Measurements from ENCODE around the gene ALOX15B. TPM values are rescaled to one million over a fixed set of nuclear protein-coding genes. Genes with fewer than 3 reads are reported as not detected.

The ALOX15B gene
- total RNA-seq, 2 experiments from 2014 or later: not detected

DNA sequence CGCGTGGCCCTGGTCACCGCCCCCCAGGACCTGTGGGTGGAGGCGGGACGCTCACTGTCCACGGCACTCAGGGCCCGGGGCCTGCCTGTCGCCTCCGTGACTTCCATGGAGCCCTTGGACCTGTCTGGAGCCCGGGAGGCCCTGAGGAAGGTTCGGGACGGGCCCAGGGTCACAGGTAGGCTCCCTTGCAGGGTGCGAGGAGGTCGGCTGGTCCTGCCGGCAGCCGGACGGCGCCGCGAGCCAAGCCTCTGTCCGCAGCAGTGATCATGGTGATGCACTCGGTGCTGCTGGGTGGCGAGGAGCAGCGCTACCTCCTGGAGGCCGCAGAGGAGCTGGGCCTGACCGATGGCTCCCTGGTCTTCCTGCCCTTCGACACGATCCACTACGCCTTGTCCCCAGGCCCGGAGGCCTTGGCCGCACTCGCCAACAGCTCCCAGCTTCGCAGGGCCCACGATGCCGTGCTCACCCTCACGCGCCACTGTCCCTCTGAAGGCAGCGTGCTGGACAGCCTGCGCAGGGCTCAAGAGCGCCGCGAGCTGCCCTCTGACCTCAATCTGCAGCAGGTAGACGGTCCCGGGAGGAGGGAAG lies 35.2 kb upstream of the ALOX15B start:
- intact Hi-C loops (cut with micrococcal nuclease): no loop called here
- Mint-ChIP-seq H3K27ac (no peak overlapping the region), H3K9me3 (no peaks in the 10 kb centered on the region), H3K4me1 (ENCODE audit: low read depth) (peaks cover 6% of the 10 kb centered on the region), H3K27me3 (peaks cover 29% of the 10 kb centered on the region), H3K4me3 (no peak overlapping the region), H3K36me3 (no peaks in the 10 kb centered on the region)
- CTCF ChIA-PET: interaction anchor here (0.9 to 2.5 kb wide), 2 partner anchors 13 to 54 kb away, joined by 3 to 8 read pairs; no protein-coding TSS in a partner anchor
- POLR2A ChIA-PET: no interaction called here
- DNase-seq: no peak

DNA sequence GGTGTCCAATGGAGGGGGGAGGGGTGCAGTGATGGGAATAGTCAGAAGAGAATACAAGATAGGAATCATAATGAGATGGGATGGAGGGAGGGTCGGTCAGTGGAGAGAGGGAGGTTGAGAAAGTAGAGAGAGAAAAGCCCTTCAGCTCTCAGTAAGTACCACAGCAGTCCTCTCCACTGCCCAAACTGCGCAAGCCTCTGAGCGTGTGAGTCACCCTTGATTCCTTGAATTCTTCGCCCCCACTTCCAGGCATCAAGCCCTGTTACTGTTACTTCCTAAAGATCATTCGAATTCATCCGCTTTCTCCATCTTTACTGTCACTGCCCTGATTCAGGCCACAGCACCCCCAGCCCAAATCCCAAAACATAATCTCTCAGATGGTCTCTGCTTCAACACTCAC lies 34.0 kb upstream of the ALOX15B start:
- no peak overlapping the region for H3K4me3 Mint-ChIP-seq
- no peak for DNase-seq
- no peaks in the 10 kb centered on the region for H3K36me3 Mint-ChIP-seq
- peaks cover 6% of the 10 kb centered on the region for H3K4me1 Mint-ChIP-seq (ENCODE audit: low read depth)
- H3K9me3 Mint-ChIP-seq: no peaks in the 10 kb centered on the region
- CTCF ChIA-PET: interaction anchor here (0.8 to 2.5 kb wide), 4 partner anchors 14 to 92 kb away, joined by 4 to 8 read pairs (median 6); no protein-coding TSS in a partner anchor
- POLR2A ChIA-PET: no interaction called here
- H3K27me3 Mint-ChIP-seq: peaks cover 28% of the 10 kb centered on the region
- intact Hi-C loops (cut with micrococcal nuclease): no loop called here
- H3K27ac Mint-ChIP-seq: no peak overlapping the region

DNA sequence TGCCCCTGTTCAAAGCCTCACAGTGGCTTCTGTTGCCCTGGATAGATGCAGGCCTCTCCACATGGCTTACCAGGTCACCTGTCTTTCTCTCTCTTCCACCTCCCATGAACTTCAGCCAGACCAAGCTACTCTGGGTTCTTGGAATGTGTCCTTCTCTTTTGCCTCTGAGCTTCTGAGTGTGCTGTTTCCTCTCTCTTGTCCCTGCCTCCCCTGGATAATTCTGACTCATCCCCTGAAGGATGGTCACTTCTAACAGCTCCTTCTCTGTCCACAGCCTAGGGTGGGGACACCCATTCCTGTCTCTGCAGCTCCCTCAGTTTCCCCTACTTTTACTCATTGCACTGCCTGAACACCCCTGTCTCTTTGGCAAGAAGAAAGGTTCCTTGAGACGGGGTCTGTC lies 33.5 kb upstream of the ALOX15B start:
- no peak overlapping the region for H3K4me3 Mint-ChIP-seq
- ChIA-PET POLR2A (no interaction called here), CTCF (interaction anchor here (1.4 to 2.5 kb wide), 3 partner anchors 15 to 92 kb away, joined by 4 to 8 read pairs (median 7); no protein-coding TSS in a partner anchor)

DNA sequence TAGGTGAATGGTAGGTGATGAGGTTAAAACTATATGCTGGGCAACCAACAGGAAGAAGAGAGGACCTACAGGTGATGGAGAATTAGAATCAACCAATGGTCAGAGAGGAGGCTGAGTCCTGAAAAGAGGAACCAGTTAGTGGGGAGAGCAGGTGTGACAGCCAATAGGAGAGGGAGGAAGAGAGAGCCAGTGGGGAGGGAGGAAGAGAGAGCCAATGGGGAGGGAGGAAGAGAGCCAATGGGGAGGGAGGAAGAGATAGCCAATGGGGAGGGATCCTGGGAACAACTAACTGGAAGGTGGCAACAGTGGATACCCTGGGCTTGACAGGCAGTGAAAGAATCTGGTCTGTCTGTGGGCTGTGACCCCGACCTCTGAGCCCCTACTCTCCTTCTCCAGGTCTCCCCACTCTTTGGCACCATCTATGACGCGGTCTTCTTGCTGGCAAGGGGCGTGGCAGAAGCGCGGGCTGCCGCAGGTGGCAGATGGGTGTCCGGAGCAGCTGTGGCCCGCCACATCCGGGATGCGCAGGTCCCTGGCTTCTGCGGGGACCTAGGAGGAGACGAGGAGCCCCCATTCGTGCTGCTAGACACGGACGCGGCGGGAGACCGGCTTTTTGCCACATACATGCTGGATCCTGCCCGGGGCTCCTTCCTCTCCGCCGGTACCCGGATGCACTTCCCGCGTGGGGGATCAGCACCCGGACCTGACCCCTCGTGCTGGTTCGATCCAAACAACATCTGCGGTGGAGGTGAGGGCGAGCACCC lies 32.7 kb upstream of the ALOX15B start:
- peaks cover 21% of the 10 kb centered on the region for H3K27me3 Mint-ChIP-seq
- no peaks in the 10 kb centered on the region for H3K9me3 Mint-ChIP-seq
- H3K27ac Mint-ChIP-seq: no peak overlapping the region
- DNase-seq: no peak
- CTCF ChIA-PET: interaction anchor here (1.4 to 2.5 kb wide), 3 partner anchors 16 to 93 kb away, joined by 4 to 8 read pairs (median 7); no protein-coding TSS in a partner anchor
- intact Hi-C loops (cut with micrococcal nuclease): no loop called here
- POLR2A ChIA-PET: no interaction called here
- peaks cover 6% of the 10 kb centered on the region for H3K4me1 Mint-ChIP-seq (ENCODE audit: low read depth)
- no peak overlapping the region for H3K4me3 Mint-ChIP-seq
- H3K36me3 Mint-ChIP-seq: no peaks in the 10 kb centered on the region

More for the DNA sequence above, 33.5 kb upstream of the ALOX15B start:
- Mint-ChIP-seq H3K27me3 (peaks cover 26% of the 10 kb centered on the region), H3K4me1 (ENCODE audit: low read depth) (peaks cover 6% of the 10 kb centered on the region), H3K9me3 (no peaks in the 10 kb centered on the region), H3K27ac (no peak overlapping the region), H3K36me3 (no peaks in the 10 kb centered on the region)
- intact Hi-C loops (cut with micrococcal nuclease): no loop called here
- DNase-seq: no peak

DNA sequence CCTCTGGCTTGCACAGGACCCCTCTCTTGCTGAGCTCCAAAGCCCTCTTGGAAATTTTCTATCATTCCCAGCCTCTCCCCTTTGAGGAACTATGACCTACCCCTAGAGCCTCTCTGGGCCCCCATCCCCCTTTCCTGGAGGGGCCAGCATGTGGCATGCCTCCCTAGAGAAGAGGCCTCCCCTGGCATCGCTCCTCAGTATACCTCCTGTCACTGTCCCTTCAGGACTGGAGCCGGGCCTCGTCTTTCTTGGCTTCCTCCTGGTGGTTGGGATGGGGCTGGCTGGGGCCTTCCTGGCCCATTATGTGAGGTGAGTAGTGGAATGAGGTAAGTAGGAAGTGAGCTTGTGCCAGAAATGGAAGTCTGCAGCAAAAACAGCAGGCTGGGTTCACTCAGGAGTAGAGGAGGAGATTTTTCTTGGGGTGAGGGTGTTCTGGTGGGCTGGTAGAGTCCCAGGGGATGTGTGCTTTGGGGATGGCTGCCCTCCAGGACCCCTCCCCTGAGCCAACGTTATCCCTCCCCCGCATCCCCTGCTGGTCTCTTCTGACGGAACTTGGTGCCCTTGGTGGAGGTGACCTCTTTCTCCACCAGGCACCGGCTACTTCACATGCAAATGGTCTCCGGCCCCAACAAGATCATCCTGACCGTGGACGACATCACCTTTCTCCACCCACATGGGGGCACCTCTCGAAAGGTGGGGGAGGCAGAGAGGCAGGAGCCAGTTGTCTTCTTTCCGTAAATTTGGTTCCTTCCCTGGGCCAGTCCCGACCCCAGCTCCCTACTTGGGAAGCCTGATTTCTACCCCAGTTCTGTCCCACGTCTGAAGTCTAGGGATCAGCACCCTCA lies 31.8 kb upstream of the ALOX15B start:
- H3K27ac Mint-ChIP-seq: no peak overlapping the region
- H3K4me3 Mint-ChIP-seq: no peak overlapping the region
- peaks cover 17% of the 10 kb centered on the region for H3K27me3 Mint-ChIP-seq
- DNase-seq: no peak
- H3K4me1 Mint-ChIP-seq (ENCODE audit: low read depth): peaks cover 3% of the 10 kb centered on the region
- ChIA-PET POLR2A (no interaction called here), CTCF (interaction anchor here (0.8 kb wide), 1 partner anchor 34 kb away, joined by 3 read pairs; no protein-coding TSS in a partner anchor)
- H3K36me3 Mint-ChIP-seq: no peaks in the 10 kb centered on the region
- H3K9me3 Mint-ChIP-seq: no peaks in the 10 kb centered on the region
- intact Hi-C loops (cut with micrococcal nuclease): no loop called here

DNA sequence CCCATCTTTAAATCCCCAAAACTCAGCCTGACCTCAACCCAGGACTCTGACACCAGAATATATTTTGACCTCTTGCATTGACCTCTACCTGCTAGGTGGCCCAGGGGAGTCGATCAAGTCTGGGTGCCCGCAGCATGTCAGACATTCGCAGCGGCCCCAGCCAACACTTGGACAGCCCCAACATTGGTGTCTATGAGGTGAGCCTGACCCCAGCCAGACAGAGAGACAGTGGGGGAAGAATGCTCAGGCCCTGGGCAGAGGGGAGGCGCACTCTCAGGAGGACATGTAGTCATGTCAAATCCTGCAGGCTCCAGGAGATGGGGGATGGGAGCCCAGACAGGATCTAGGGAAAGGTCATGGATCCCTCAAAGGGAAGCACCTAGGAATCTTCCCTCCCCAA lies 31.0 kb upstream of the ALOX15B start:
- H3K36me3 Mint-ChIP-seq: no peaks in the 10 kb centered on the region
- no peaks in the 10 kb centered on the region for H3K4me1 Mint-ChIP-seq (ENCODE audit: low read depth)
- no peak overlapping the region for H3K27ac Mint-ChIP-seq
- POLR2A ChIA-PET: no interaction called here
- DNase-seq: no peak
- H3K4me3 Mint-ChIP-seq: no peak overlapping the region
- intact Hi-C loops (cut with micrococcal nuclease): no loop called here
- H3K27me3 Mint-ChIP-seq: peaks cover 14% of the 10 kb centered on the region
- no peaks in the 10 kb centered on the region for H3K9me3 Mint-ChIP-seq
- CTCF ChIA-PET: interaction anchor here (0.7 to 0.8 kb wide), 2 partner anchors 34 to 50 kb away, joined by 3 read pairs; no protein-coding TSS in a partner anchor

DNA sequence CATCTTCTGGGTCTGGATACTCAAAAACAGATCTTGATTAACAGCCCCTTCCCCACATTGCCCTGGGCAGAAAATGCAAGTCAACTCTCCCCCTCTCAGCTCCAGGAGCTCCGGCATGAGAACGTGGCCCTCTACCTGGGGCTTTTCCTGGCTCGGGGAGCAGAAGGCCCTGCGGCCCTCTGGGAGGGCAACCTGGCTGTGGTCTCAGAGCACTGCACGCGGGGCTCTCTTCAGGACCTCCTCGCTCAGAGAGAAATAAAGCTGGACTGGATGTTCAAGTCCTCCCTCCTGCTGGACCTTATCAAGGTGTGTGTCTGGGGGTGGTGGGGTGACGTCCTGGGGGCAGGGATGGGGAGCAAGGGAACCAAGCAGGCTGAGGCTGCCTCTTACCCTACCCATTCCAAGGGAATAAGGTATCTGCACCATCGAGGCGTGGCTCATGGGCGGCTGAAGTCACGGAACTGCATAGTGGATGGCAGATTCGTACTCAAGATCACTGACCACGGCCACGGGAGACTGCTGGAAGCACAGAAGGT lies 26.7 kb upstream of the ALOX15B start:
- Mint-ChIP-seq H3K9me3 (no peaks in the 10 kb centered on the region), H3K4me1 (ENCODE audit: low read depth) (peaks cover 8% of the 10 kb centered on the region), H3K36me3 (no peaks in the 10 kb centered on the region), H3K27ac (no peak overlapping the region), H3K27me3 (peaks cover 3% of the 10 kb centered on the region), H3K4me3 (no peak overlapping the region)
- ChIA-PET CTCF (interaction anchor here (1.4 to 1.6 kb wide), 2 partner anchors 22 to 29 kb away, joined by 4 read pairs; no protein-coding TSS in a partner anchor), POLR2A (no interaction called here)
- intact Hi-C loops (cut with micrococcal nuclease): no loop called here
- DNase-seq: no peak

DNA sequence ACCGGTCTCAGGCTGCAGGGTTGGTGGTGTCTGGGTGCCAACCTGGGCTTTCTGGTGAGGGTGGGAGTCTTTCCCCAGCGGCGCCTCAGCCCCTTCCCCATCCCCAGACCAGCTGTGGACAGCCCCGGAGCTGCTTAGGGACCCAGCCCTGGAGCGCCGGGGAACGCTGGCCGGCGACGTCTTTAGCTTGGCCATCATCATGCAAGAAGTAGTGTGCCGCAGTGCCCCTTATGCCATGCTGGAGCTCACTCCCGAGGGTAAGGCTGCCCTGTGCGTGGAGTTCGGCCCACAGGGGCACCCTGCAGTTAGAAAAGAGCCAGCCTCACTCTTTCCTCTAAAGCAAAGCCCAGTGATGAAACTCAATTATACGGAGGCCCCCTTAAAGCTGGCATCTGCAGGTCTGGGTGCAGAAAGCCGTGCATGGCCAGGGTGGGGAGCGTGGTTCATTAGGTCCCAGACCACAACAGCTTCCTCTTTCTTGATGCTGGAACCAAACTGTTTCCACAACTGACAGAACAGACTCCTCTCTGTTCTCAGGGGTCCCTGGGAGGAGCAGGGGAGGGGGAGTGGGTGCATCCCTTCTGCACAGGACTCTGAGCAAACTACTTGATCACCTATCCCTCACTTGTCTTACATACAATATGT lies 25.7 kb upstream of the ALOX15B start:
- H3K4me1 Mint-ChIP-seq (ENCODE audit: low read depth): peaks cover 8% of the 10 kb centered on the region
- no peak for DNase-seq
- no peaks in the 10 kb centered on the region for H3K9me3 Mint-ChIP-seq
- peaks cover 3% of the 10 kb centered on the region for H3K27me3 Mint-ChIP-seq
- intact Hi-C loops (cut with micrococcal nuclease): no loop called here
- H3K4me3 Mint-ChIP-seq: no peak overlapping the region
- CTCF ChIA-PET: interaction anchor here (1.6 kb wide), 1 partner anchor 28 kb away, joined by 4 read pairs; no protein-coding TSS in a partner anchor
- H3K27ac Mint-ChIP-seq: no peak overlapping the region
- no peaks in the 10 kb centered on the region for H3K36me3 Mint-ChIP-seq
- POLR2A ChIA-PET: no interaction called here

DNA sequence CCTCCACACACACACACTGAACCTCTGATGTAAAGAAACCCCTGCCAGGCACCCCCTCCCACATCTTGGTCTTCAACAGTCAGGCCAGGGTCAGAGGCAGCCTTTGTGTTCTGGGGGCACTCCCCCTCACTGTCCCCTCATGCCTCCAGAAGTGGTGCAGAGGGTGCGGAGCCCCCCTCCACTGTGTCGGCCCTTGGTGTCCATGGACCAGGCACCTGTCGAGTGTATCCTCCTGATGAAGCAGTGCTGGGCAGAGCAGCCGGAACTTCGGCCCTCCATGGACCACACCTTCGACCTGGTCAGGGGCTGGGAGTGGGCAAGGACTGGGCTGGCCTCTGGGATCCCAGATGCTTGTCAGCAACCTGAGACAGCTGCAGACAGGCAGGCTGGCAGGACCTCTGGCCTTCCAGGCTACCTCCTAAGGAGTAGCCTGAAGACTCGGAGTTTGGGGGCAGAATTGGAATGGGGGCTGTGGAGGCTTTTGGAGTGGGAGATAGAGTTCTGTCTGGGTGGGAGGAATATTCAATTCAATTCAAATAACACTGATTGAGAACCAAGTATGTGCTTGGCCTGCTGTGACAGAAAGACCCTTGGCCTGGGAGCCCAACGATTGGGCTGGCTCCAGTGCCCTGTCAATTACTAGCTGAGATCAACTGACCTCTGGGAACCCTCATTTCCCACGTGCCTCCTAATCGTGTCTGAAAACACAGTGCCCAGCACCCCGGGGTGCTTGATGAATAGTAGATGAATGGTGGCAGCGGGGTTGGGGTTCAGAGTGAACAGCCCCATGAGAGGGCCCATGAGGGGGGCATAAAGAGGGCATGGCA lies 24.9 kb upstream of the ALOX15B start:
- Mint-ChIP-seq H3K27ac (no peak overlapping the region), H3K9me3 (no peaks in the 10 kb centered on the region), H3K36me3 (no peaks in the 10 kb centered on the region), H3K27me3 (peaks cover 3% of the 10 kb centered on the region), H3K4me3 (no peak overlapping the region), H3K4me1 (ENCODE audit: low read depth) (peaks cover 8% of the 10 kb centered on the region)
- POLR2A ChIA-PET: no interaction called here
- CTCF ChIA-PET: interaction anchor here (0.6 to 1.1 kb wide), 2 partner anchors 24 to 44 kb away, joined by 3 to 4 read pairs; no protein-coding TSS in a partner anchor
- DNase-seq: no peak
- intact Hi-C loops (cut with micrococcal nuclease): no loop called here

DNA sequence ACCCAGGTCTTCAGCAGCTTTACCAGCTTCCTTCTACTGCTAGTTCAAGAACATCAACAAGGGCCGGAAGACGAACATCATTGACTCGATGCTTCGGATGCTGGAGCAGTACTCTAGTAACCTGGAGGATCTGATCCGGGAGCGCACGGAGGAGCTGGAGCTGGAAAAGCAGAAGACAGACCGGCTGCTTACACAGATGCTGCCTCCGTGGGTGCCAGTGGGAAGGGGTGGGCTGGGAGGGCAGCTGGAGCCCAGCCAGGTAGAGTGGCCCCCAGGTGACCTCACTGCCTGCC lies 24.4 kb upstream of the ALOX15B start:
- Mint-ChIP-seq H3K27me3 (peaks cover 5% of the 10 kb centered on the region), H3K27ac (no peak overlapping the region), H3K4me1 (ENCODE audit: low read depth) (peaks cover 9% of the 10 kb centered on the region), H3K36me3 (no peaks in the 10 kb centered on the region), H3K9me3 (no peaks in the 10 kb centered on the region), H3K4me3 (no peak overlapping the region)
- ChIA-PET CTCF (interaction anchor here (0.6 to 1.1 kb wide), 2 partner anchors 24 to 43 kb away, joined by 3 to 4 read pairs; no protein-coding TSS in a partner anchor), POLR2A (no interaction called here)
- intact Hi-C loops (cut with micrococcal nuclease): no loop called here
- no peak for DNase-seq

Data from activated CD4-positive, alpha-beta memory T cell treated with anti-CD3 and anti-CD28 coated beads for 36 hours (primary cell).